ENCODE measurements around the gene GYPA.
"Not testable (repeated sequence)": the region's sequence is repeated elsewhere in the genome, so short reads cannot be mapped to it uniquely, and the experiment has no call there.

GYPA gene

DNA sequence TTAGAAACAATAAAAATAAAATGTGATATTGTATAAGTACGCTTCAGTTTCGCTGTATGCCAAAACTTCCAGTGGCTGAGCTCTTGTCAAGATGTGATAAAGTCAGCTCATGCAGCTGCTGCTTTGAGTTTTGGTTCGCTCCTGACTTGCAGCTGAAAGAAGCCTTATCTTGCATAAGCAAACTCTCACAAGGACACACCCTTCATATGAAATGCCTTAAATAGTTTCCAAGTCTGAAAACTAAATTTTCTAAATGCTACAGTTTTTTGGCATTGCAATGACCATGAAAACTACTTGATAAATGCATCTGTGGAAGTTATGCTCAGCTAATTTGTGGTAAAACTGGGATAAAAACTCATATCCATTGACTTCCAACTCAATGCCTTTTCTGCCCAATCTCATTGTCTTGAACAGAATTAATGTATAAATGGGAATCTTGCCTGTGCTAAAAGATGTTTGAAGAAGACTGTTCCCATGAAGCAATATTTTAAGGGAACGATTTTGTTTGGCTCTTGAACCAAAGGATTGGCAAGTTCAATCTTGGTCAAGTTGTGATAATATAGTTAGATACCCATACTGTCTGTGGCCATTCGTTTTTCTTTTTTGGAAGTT lies 11.7 kb downstream of the GYPA start:
- DNase-seq: not testable (repeated sequence)

DNA sequence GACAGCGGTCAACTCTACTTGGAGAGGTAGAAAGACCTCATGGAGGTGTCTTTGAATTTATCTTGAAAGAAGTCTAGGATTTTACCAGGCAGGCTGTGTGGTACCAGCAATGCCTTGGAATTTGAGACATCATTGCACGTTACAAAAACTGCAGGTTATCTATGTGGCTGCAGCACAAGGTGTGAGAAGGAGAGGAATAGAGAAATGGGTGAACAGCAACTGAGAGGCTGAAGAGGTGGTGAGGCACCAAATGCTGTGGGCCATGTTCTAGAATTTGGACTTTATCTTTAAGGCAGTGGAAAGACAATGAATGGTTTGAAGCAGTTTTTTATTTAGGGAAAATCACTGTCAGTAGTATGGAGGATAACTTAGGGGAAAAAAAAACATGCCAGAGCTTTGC lies 15.4 kb downstream of the GYPA start:
- not testable (repeated sequence) for DNase-seq

DNA sequence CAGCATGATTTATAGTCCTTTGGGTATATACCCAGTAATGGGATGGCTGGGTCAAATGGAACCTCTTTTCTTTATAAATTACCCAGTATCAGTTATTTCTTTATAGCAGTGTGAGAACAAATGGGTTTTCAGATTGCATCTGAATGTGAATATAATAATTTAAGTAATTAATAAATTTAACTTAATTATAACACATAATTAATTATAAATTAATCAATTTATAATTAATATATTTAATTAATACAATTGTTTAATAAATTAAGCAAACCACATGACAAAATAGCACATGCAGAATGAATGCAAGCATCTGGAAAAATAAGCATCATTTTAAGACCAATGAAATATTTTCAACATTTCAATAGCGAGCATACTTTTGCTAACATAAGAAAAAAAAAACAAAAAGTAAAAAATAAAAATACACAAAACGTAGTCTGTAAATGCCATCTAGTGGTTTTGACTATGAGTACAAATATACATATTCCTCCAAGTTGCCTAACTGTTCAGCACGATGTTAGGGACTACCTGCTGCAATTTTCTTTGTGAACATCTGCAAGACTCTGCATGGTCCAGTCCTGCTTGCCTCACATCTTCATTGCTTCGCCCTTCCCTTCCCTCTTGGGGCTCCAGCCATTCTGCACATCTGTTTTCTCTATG lies 16.4 kb downstream of the GYPA start:
- not testable (repeated sequence) for DNase-seq

DNA sequence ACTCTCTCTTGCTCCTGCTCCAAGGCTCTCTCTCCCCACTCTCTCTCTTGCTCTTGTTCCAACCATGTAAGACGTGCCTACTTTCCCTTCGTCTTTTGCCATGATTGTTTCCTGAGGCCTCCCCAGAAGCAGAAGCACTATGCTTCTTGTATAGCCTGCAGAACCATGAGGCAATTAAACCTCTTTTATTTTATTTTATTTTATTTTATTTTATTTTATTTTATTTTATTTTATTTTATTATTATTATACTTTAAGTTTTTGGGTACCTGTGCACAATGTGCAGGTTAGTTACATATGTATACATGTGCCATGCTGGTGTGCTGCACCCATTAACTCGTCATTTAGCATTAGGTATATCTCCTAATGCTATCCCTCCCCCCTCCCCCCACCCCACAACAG lies 17.2 kb downstream of the GYPA start:
- DNase-seq: not testable (repeated sequence)

DNA sequence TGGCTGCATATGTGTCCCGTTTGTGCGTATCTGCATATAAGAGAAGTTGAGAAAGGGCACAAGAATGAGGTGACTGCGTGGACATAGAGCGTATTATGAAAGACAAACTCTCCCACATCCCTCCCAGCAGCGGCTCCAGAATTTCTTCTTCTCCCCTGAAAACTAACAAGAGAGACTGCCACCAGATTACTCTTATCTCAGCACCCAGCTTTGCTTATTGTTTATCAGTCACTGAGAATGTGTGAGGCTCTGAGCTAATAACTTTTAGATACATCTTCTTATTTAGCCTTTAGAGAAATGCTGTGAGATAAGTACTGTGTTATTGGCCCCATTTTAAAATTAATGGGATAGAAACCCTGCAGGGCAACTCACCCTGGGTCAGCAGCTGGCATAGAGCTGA lies 20.8 kb downstream of the GYPA start:
- DNase-seq: not testable (repeated sequence)

DNA sequence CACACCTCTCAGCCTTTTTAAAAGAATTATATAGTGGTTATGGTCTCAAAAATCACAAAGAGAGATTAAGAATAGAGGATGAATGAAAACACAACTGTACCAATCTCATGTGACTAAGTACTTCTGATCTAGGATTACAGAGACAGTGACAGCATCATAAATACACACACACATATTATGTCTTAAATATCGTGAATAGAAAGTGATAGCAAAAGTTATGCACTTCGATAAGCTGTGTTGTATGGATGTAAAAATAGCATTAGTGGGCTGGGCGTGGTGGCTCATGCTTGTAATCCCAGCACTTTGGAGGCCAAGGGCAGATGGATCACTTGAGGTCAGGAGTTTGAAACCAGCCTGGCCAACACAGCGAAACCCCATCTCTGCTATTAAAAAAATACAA lies 25.0 kb downstream of the GYPA start:
- DNase-seq: no peak

DNA sequence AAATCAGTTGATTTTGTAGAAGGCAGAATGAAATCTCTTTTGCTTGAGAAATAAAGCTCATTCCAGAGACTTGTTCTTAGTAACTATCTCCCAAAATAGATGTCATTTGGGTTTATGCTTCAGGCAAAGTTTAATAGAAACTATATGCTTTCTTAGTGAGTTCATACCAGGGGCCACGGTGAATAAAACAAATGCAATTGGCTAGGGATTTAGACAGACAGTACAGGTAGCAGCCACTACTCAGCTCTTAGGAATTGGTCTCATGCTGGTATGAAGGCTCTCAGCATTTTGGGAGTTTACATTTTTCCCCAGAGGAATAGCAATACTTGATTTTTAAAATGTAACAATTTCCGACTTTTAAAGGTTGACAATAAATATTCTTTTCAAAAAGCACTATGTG lies 27.0 kb downstream of the GYPA start:
- no peak for DNase-seq

DNA sequence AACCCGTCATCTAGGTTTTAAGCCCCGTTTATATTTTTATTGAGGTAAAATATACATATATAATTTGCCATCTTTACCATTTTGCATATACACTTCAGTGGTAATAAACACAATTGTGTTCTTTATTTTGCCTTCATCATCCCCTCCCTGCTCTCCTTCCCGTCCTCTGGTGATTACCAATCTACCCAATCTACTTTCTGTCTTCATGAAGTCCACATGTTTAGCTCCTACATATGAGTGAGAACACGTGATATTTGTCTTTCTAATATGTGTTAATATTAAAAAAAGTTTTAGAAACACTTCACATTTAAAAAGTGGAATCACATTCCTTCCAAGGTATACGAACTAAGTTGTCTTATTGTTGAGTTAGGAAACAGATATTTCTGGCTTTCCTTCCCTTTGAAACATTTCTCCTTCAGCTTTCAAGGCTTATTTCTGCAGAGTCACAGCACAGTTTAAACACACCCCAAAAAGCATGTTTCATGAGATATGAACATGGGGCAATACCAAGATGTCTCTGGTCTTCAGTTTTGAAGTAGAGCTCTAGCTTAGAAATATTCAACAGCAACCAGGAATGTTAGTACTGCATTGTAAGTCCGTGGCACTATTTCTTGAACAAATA lies 35.9 kb downstream of the GYPA start:
- no peak for DNase-seq

DNA sequence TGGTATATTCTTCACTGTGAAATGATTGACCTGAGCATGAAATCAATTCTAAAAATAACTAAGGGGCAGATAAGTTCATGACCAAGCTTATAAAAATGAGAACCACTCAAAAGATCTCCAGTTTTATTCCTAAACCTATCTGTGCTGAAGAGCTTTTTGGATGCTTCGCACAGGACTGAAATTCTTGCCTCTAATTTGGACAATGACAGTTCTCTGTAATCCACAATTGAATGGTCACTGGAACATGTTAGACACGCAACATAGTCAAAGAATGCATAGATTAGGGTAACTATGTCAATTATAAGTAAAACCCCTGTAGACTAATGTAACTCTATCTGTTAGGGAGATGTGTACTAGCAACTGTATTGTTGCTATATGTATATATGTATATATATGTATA lies 42.7 kb downstream of the GYPA start:
- DNase-seq: not testable (repeated sequence)

DNA sequence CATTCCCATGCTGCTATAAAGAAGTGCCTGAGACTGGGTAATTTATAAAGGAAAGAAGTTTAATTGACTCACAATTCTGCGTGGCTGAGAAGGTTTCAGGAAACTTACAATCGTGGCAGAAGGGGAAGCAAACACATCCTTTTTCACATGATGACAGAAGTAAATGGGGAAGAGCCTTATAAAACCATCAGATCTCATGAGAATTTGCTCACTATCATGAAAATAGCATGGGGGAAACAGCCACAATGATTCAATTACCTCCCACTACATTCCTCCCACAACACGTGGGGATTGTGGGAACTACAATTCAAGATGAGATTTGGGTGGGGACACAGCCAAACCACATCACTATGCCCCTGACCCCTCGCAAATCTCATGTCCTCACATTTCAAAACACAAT lies 46.5 kb downstream of the GYPA start:
- not testable (repeated sequence) for DNase-seq

DNA sequence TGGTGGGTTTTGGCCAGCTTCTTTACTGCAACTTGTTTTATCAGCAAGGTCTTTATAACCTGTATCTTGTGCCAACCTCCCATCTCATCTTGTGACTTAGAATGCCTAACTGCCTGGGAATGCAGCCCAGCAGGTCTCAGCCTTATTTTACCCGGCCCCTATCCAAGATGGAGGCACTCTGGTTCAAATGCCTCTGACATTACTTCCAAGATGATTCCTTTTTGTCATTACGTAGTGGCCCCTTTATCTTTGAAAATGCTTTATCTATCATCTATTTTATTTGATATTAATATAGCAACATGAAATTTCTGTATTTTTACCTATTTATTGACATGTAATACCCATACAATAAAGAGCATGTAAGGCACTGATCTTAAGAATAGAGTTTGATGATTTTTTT lies 49.3 kb downstream of the GYPA start:
- not testable (repeated sequence) for DNase-seq

DNA sequence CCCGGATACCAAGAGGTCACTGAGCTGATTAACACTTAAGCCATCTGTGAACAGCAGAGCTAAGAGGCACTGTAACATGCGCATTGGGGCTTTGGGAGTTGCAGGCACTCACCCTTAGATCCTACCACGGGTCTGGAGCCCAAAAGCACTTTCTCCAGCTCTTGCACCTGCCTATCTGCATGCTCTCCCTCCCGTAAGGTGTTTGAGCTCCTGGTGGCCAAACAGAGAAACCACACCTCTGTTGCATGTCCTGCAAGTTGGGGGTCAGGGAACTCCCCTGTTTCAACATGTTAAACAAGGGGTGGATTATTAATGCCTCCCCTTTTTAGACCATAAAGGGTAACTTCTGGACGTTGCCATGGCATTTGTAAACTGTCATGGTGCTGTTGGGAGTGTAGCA lies 49.8 kb downstream of the GYPA start:
- DNase-seq: no peak

DNA sequence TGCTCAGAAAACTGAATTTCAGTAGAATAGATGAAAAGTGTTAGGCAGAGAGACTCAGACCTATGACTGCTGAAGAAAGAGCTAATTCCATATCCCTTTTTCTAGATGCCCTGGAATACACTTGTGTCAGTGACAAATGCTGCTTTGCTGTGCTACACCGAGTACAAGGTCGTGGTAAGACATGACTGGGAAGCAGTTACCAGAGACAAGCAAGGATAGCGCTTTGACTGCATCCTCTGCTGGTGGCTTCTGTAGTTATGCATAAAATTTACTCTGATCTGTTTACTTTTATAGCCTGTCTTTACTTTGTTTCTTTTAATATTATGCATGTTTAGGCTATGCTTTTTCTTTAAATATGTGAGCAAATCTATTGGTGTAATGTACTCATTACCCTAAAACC lies 58.5 kb downstream of the GYPA start:
- DNase-seq: not testable (repeated sequence)

DNA sequence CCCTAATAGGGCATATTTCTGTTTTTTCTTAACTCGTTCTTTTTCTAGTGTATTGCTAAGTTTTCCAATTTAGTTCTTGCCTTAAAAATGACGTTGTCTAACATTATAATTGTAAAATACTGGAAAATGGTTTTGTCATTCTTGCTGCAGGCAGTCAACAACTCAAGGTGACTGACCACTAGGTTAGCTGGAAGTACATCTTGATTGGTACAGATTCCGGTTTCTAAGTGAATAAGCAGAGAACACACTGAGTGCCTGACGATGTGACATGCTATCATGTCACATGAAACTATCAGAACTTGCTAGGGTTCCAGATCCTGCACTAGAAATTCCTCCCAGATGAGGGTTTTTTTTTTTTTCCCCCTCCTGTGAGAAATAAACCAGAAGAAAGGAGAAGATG lies 60.4 kb downstream of the GYPA start:
- not testable (repeated sequence) for DNase-seq

DNA sequence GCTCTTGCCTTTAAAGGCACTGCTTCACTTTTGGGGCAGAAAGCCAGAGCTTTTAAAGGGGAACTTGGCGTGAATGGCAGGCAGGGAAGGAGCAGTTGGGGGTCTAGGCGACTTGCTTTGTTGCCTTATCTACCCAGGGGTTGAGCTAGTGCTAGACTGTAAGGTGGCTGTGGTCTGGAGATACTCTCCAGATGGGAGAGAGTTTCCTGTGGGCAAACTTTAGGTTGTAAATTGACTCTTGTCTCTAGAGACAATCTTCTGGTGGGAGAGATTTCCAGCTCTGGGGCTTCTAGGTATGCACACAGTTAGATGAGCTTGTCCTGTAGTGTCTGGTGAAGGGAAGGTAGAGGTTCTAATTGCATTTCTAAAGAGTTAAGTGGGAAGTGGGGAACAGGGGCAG lies 61.8 kb downstream of the GYPA start:
- not testable (repeated sequence) for DNase-seq

DNA sequence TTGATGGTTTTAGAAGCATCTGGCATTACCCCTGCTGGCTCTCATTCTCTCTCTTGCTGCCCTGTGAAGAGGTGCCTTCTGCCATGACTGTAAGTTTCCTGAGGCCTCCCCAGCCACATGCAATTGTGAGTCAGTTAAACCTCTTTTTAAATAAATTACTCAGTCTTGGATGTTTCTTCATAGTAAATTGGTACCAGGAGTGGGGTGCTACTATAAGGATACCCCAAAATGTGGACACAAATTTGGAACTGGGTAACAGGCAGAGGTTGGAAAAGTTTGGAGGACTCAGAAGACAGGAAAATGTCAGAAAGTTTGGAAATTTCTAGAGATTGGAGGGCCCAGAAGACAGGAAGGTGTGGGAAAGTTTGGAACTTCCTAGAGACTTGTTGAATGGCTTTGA lies 79.0 kb downstream of the GYPA start:
- DNase-seq: not testable (repeated sequence)

DNA sequence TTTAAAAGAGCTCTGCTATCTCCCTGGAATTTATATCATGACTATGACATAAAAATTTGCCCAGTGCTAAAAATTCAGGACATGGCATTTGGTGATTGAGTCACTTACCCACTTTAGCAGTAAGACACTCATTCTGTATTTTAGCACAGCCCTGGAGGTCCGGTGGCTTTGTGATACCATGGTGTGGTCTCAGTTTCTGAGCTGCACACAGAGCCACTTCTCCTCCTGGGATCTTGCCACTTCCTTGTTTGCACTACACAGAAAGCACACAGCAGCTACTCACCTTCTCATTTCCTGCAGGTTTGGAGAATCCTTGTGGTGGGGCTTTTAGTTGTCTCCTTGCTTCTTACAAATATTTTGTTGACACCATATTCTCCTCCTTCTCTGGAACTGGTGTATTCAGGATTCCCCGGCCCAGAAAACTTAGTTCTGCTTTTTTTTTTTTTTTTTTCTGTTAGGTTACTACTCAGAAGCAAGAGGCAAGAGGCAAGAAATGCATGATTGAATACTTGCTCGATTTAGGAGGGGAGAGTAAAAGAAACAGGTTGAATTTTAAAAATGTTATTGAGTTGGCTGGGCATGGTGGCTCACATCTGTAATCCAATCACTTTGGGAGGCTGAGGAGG lies 80.2 kb downstream of the GYPA start:
- DNase-seq: not testable (repeated sequence)

All from SW 1271 (cell line).